K562 (cell line): ENCODE results near the gene STX7. TPM values are rescaled to one million over a fixed set of nuclear protein-coding genes. Genes with fewer than 3 reads are reported as not detected.

ENCODE experiments used
- ATAC-seq: fragments of 200-7000 bp; cut with Tn5 transposase; 3 replicates; pipeline ENCODE4 v1.9.1; 2020; ENCODE audit warnings: moderate library complexity
- BruUV-seq: library from RNA; stranded (reverse); fragments of 400-500 nt; replicated peaks from 2 replicates; lab custom pipeline; 2021; lab: Mats Ljungman, UMichigan
- CTCF ChIA-PET: fragments of 300-600 bp; formaldehyde crosslinking; extraction: SDS; loops from one replicate; lab custom pipeline; 2021; ENCODE audit warnings: low intra/inter-chr PET ratio; lab: Yijun Ruan, JAX
- POLR2A ChIA-PET: fragments of 300-600, 350-650 bp; sonication (Branson Sonifier 250); formaldehyde crosslinking; extraction: SDS; loops from one replicate; lab custom pipeline; 2021; ENCODE audit warnings: antibody characterized with exemption, inconsistent platforms; lab: Yijun Ruan, JAX
- DNase-seq, 4 experiments: peaks; one replicate each; pipeline versions ENCODE4 v3.0.0 to v3.0.0-alpha.2; 2011 to 2018; ENCODE audit warnings: low spot score in 3 of 4, mixed read lengths in 3 of 4; ENCODE audit errors: extremely low read depth in 1 of 4
- FAIRE-seq: peaks from 2 replicates; lab custom pipeline; 2011; peaks lifted over from hg19 to GRCh38; lab: Jason Lieb, UNC
- H2AFZ ChIP-seq: 2 replicates; pipeline ENCODE4 v1.6.0; 2011; ENCODE audit warnings: low read depth, low read length, control low read depth, inconsistent platforms
- H3K27ac ChIP-seq: fragments of 200-600 bp; 3 replicates; pipeline ENCODE4 v1.8.0; 2011; ENCODE audit warnings: low read depth, mild to moderate bottlenecking, control low read depth, inconsistent platforms, low read length, moderate library complexity, mixed read lengths; ENCODE audit errors: extremely low read depth
- H3K27me3 ChIP-seq, 2 experiments: fragments of 300-600 bp in 1 of 2; 2 replicates in 1 of 2; 3 replicates in 1 of 2; pipeline versions ENCODE4 v1.6.0 to v1.8.0; 2011; ENCODE audit warnings: inconsistent platforms in 2 of 2, low read length in 2 of 2, mild to moderate bottlenecking in 1 of 2, mixed read lengths in 1 of 2, moderate library complexity in 1 of 2; ENCODE audit not compliant: control insufficient read depth in 2 of 2, insufficient read depth in 2 of 2
- H3K36me3 ChIP-seq: fragments of 300-600 bp; 3 replicates; pipeline ENCODE4 v1.8.0; 2011; ENCODE audit warnings: mild to moderate bottlenecking, low read length, inconsistent platforms; ENCODE audit not compliant: control insufficient read depth, insufficient read depth
- H3K4me1 ChIP-seq, 2 experiments: fragments of 200-600 bp in 1 of 2; replicated peaks in 1 of 2; 2 replicates in 1 of 2; 3 replicates in 1 of 2; pipeline versions ENCODE4 v1.5.1 to v1.8.0; 2011; ENCODE audit warnings: inconsistent platforms in 2 of 2, low read length in 2 of 2, mild to moderate bottlenecking in 1 of 2, mixed read lengths in 1 of 2, moderate library complexity in 1 of 2; ENCODE audit not compliant: control insufficient read depth in 2 of 2, insufficient read depth in 2 of 2
- H3K4me2 ChIP-seq: 2 replicates; pipeline ENCODE4 v1.6.1; 2011; ENCODE audit warnings: low read length, control low read depth, inconsistent platforms, mixed read lengths; ENCODE audit not compliant: insufficient read depth
- H3K4me3 ChIP-seq: fragments of 200-600 bp; sonication (generic), shearing (Covaris generic); 2 replicates; pipeline ENCODE4 v1.5.1; 2016; ENCODE audit warnings: control low read depth, inconsistent platforms
- H3K79me2 ChIP-seq: fragments of 200-600 bp; 3 replicates; pipeline ENCODE4 v1.8.0; 2011; ENCODE audit warnings: low read length, inconsistent platforms; ENCODE audit not compliant: control insufficient read depth, insufficient read depth
- H3K9ac ChIP-seq, 2 experiments: 2 replicates each; pipeline versions ENCODE4 v1.6.0 to v1.6.1; 2011; ENCODE audit warnings: low read depth in 2 of 2, low read length in 2 of 2, control low read depth in 1 of 2, inconsistent platforms in 1 of 2, mild to moderate bottlenecking in 1 of 2, mixed read lengths in 1 of 2; ENCODE audit not compliant: insufficient read depth in 1 of 2
- H3K9me1 ChIP-seq: one replicate; pipeline ENCODE4 v1.6.0; 2011; ENCODE audit warnings: inconsistent platforms, mild to moderate bottlenecking, low read length, moderate library complexity; ENCODE audit not compliant: control insufficient read depth, insufficient read depth
- H3K9me3 ChIP-seq: replicated peaks from 2 replicates; pipeline ENCODE4 v1.5.1; 2011; ENCODE audit warnings: low read depth, low read length, inconsistent platforms; ENCODE audit not compliant: control insufficient read depth, insufficient read depth
- H4K20me1 ChIP-seq: replicated peaks from 2 replicates; pipeline ENCODE4 v1.6.1; 2011; ENCODE audit warnings: low read length, inconsistent platforms, mixed read lengths; ENCODE audit not compliant: control insufficient read depth, insufficient read depth
- CSDE1 ChIP-seq, 2 experiments: fragments of 450-650 bp; IDR thresholded peaks; 2 replicates each; pipeline ENCODE4 v1.6.1; 2016; ENCODE audit warnings: mild to moderate bottlenecking in 1 of 2
- ETV5 ChIP-seq: sonication (generic); formaldehyde crosslinking; IDR thresholded peaks from 2 replicates; pipeline ENCODE4 v1.4.0; 2020; ENCODE audit warnings: low read depth, mild to moderate bottlenecking, missing genetic modification reagents
- MLX ChIP-seq, 2 experiments: fragments of 450-650 bp in 1 of 2; sonication (generic) in 1 of 2; formaldehyde crosslinking; conservative IDR thresholded peaks; 2 replicates each; pipeline versions ENCODE4 v1.4.0 to v1.8.1; 2020 to 2022; ENCODE audit warnings: mild to moderate bottlenecking in 1 of 2, missing genetic modification reagents in 1 of 2
- PRPF4 ChIP-seq: fragments of 200-400 bp; formaldehyde crosslinking; IDR thresholded peaks from one replicate; pipeline ENCODE4 v1.6.1; 2017; ENCODE audit warnings: low read length, low read depth, mild to moderate bottlenecking; ENCODE audit not compliant: insufficient read depth, poor library complexity, severe bottlenecking
- RCOR1 ChIP-seq, 2 experiments: IDR thresholded peaks; 2 replicates each; pipeline ENCODE4 v1.6.1; 2012; ENCODE audit warnings: low read depth in 2 of 2, low read length in 2 of 2, borderline replicate concordance in 1 of 2, improper control_type of control experiment in 1 of 2
- ZNF184 ChIP-seq: sonication (generic); formaldehyde crosslinking; IDR thresholded peaks from 2 replicates; pipeline ENCODE4 v1.5.0; 2020; ENCODE audit warnings: missing genetic modification reagents
- WGBS: fragments of 100-300 bp; shearing (Covaris generic); methylation state at CpG from one replicate; pipeline ENCODE4 v1.1.6; 2016; ENCODE audit warnings: low coverage, mixed read lengths; ENCODE audit not compliant: insufficient coverage; ENCODE audit errors: missing lambda C conversion rate; 5-methylcytosine and 5-hydroxymethylcytosine counted together
- in situ Hi-C: fragments of 300-500 bp; cut with MboI; formaldehyde crosslinking; loops from 4 replicates; pipeline ENCODE4 v1.15.0; 2018; ENCODE audit warnings: inconsistent platforms, mixed read lengths
- intact Hi-C: fragments of 100-400 bp; cut with micrococcal nuclease; formaldehyde crosslinking; loops from 2 replicates; pipeline ENCODE4 v1.14.2; 2022
- polyA plus RNA-seq, 8 experiments: library from polyadenylated mRNA; depleted of rRNA in 4 of 8; stranded (reverse) in 5 of 8; unstranded in 3 of 8; fragments of >200 nt; fragmentation: Nextera tagmentation in 2 of 8; fragmentation: Illumina TruSeq in 1 of 8; extraction: Ambion mirVana in 2 of 8; extraction: Trizol in 1 of 8; gene quantifications; 2 replicates each; pipeline versions ENCODE4 v1.2.1 to v1.2.3, GENCODE V29; 2011 to 2014; ENCODE audit warnings: inconsistent platforms in 1 of 8, missing spikeins in 1 of 8
- total RNA-seq, 7 experiments: library from RNA; depleted of rRNA in 6 of 7; stranded (reverse); fragments of >200 nt in 6 of 7; fragmentation: Illumina TruSeq in 2 of 7; extraction: Trizol in 2 of 7; gene quantifications; 2 replicates each; pipeline versions ENCODE4 v1.2.1 to v1.2.3, GENCODE V29; 2011 to 2021; ENCODE audit warnings: low replicate concordance in 1 of 7
- TF ChIP-seq, protein P1 (sequence below): sonication (generic); formaldehyde crosslinking; IDR thresholded peaks from 2 replicates; pipeline ENCODE4 v1.8.0; 2022; ENCODE audit warnings: mild to moderate bottlenecking, missing genetic modification reagents
- TF ChIP-seq, protein P2 (sequence below): fragments of 250-450 bp; sonication (Bioruptor Pico); IDR thresholded peaks from 2 replicates; pipeline ENCODE4 v1.8.0; 2022; ENCODE audit warnings: moderate library complexity, mild to moderate bottlenecking, inconsistent platforms
- TF ChIP-seq, protein P3 (sequence below): IDR thresholded peaks from 2 replicates; pipeline ENCODE4 v1.6.1; 2011; ENCODE audit warnings: borderline replicate concordance, low read depth, mild to moderate bottlenecking, moderate library complexity, low read length; ENCODE audit not compliant: insufficient read depth, poor library complexity, severe bottlenecking

The STX7 gene
- total and polyA plus RNA-seq, 9 of the 15 experiments (the other 6 are each of a cell fraction or from before 2014, with no cell fraction given), result 13.0 to 34.4 (median 25.3) TPM

- ATAC-seq, result no peak
- Histone ChIP-seq H4K20me1 (no peaks in the 10 kb centered on the region), H3K4me1 (peaks cover 6 to 7% of the 10 kb centered on the region in 2 experiments; a peak in 2 of 5 replicates), H3K9me1 (no peaks in the 10 kb centered on the region), H3K4me2 (no peak overlapping the region), H3K79me2 (peaks cover 27% of the 10 kb centered on the region), H3K9ac (no peak overlapping the region), H3K27me3 (no peaks in the 10 kb centered on the region), H3K9me3 (no peaks in the 10 kb centered on the region), H3K36me3 (peaks cover 25% of the 10 kb centered on the region), H3K4me3 (no peak overlapping the region), H2AFZ (no peak overlapping the region), H3K27ac (no peak overlapping the region)
- intact Hi-C loops (no loop called here), in situ Hi-C loops (no loop called here)
- WGBS, result 38% methylated on average over 2 of the region's 2 CpGs
- no peak for DNase-seq
- no TSS peak for BruUV-seq
- TF ChIP-seq ETV5, result no peak
- CTCF ChIA-PET, result no interaction called here
- POLR2A ChIA-PET, result no interaction called here
- no peak for FAIRE-seq
Observed at GRCh38 chr6:132494954-132495353, 18.0 kb downstream of the STX7 start.

- BruUV-seq, result no TSS peak
- Histone ChIP-seq H3K9me1 (no peaks in the 10 kb centered on the region), H3K9me3 (no peaks in the 10 kb centered on the region), H4K20me1 (no peaks in the 10 kb centered on the region), H3K27me3 (no peaks in the 10 kb centered on the region), H3K4me2 (no peak overlapping the region; the same call in 1 of the 2 replicates), H3K4me1 (peaks cover 6 to 7% of the 10 kb centered on the region in 2 experiments; a peak in 2 of 5 replicates), H3K27ac (no peak overlapping the region), H3K36me3 (peaks cover 5% of the 10 kb centered on the region), H3K79me2 (peaks cover 27% of the 10 kb centered on the region), H2AFZ (no peak overlapping the region), H3K9ac (peak overlapping the region in 1 of 2 experiments; percentile 29; a peak in 1 of 4 replicates), H3K4me3 (no peak overlapping the region)
- in situ Hi-C loops (no loop called here), intact Hi-C loops (no loop called here)
- ATAC-seq, result peak; percentile 61
- ChIA-PET CTCF (no interaction called here), POLR2A (no interaction called here)
- 50% methylated on average over 1 of the region's 1 CpG for WGBS
- FAIRE-seq, result no peak
- DNase-seq, result no peak
- TF ChIP-seq PRPF4, result no peak
- TF ChIP-seq, protein P1, sequence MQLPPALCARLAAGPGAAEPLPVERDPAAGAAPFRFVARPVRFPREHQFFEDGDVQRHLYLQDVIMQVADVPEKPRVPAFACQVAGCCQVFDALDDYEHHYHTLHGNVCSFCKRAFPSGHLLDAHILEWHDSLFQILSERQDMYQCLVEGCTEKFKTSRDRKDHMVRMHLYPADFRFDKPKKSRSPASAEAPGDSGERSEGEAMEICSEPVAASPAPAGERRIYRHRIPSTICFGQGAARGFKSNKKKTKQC (CRISPR knock-in tag), result no peak
- no peak for TF ChIP-seq RCOR1 (IDR thresholded peaks at IDR 0.05; ENCODE audit: borderline replicate concordance in 1 of 2, low read depth in 2 of 2, low read length in 2 of 2)
- TF ChIP-seq MLX (CRISPR knock-in tag; conservative IDR thresholded peaks at IDR 0.05), result no peak
- TF ChIP-seq, protein P2, sequence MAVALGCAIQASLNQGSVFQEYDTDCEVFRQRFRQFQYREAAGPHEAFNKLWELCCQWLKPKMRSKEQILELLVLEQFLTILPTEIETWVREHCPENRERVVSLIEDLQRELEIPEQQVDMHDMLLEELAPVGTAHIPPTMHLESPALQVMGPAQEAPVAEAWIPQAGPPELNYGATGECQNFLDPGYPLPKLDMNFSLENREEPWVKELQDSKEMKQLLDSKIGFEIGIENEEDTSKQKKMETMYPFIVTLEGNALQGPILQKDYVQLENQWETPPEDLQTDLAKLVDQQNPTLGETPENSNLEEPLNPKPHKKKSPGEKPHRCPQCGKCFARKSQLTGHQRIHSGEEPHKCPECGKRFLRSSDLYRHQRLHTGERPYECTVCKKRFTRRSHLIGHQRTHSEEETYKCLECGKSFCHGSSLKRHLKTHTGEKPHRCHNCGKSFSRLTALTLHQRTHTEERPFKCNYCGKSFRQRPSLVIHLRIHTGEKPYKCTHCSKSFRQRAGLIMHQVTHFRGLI (CRISPR knock-in tag), result no peak
- TF ChIP-seq, protein P3, sequence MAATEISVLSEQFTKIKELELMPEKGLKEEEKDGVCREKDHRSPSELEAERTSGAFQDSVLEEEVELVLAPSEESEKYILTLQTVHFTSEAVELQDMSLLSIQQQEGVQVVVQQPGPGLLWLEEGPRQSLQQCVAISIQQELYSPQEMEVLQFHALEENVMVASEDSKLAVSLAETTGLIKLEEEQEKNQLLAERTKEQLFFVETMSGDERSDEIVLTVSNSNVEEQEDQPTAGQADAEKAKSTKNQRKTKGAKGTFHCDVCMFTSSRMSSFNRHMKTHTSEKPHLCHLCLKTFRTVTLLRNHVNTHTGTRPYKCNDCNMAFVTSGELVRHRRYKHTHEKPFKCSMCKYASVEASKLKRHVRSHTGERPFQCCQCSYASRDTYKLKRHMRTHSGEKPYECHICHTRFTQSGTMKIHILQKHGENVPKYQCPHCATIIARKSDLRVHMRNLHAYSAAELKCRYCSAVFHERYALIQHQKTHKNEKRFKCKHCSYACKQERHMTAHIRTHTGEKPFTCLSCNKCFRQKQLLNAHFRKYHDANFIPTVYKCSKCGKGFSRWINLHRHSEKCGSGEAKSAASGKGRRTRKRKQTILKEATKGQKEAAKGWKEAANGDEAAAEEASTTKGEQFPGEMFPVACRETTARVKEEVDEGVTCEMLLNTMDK, result no peak
- TF ChIP-seq ZNF184, result no peak
- TF ChIP-seq CSDE1 (IDR thresholded peaks at IDR 0.05), result no peak
Observed at GRCh38 chr6:132491881-132492280, 21.0 kb downstream of the STX7 start.
